HT1080 (cell line): ENCODE results near the gene APIP. TPM values are rescaled to one million over a fixed set of nuclear protein-coding genes. Genes with fewer than 3 reads are reported as not detected.

Experiments
- DNase-seq: peaks from one replicate; pipeline ENCODE4 v3.0.0-alpha.2; 2015; ENCODE audit warnings: low read depth
- total RNA-seq: library from RNA; depleted of rRNA; stranded (reverse); fragments of >200 nt; shearing (Covaris generic); gene quantifications from 2 replicates; pipeline ENCODE4 v1.2.3, GENCODE V29; 2014

APIP gene
- total RNA-seq, 1 experiment from 2014 or later: 35.4 TPM

GRCh38 chr11:34890089-34890488 lies 26.1 kb downstream of the APIP start:
- DNase-seq: no peak

- no peak for DNase-seq
Observed at GRCh38 chr11:34887260-34887659, 28.9 kb downstream of the APIP start.

- no peak for DNase-seq
Observed at GRCh38 chr11:34886609-34887008, 29.6 kb downstream of the APIP start.

- DNase-seq: no peak
Observed at GRCh38 chr11:34881900-34882299, 34.3 kb downstream of the APIP start.

GRCh38 chr11:34877375-34877975 lies 38.7 kb downstream of the APIP start:
- DNase-seq: no peak

GRCh38 chr11:34874202-34874601 lies 42.0 kb downstream of the APIP start:
- no peak for DNase-seq

GRCh38 chr11:34870548-34871196 lies 45.5 kb downstream of the APIP start:
- no peak for DNase-seq

GRCh38 chr11:34869425-34869824 lies 46.8 kb downstream of the APIP start:
- DNase-seq: no peak

GRCh38 chr11:34866375-34866774 lies 49.8 kb downstream of the APIP start:
- DNase-seq: no peak

- DNase-seq: peak; percentile 28
Observed at GRCh38 chr11:34865261-34865660, 50.9 kb downstream of the APIP start.

GRCh38 chr11:34864424-34864823 lies 51.8 kb downstream of the APIP start:
- DNase-seq: no peak

- DNase-seq: no peak
Observed at GRCh38 chr11:34863048-34863447, 53.1 kb downstream of the APIP start.

- DNase-seq: no peak
Observed at GRCh38 chr11:34860518-34860917, 55.7 kb downstream of the APIP start.

- no peak for DNase-seq
Observed at GRCh38 chr11:34860034-34860433, 56.1 kb downstream of the APIP start.

- no peak for DNase-seq
Observed at GRCh38 chr11:34859496-34859895, 56.7 kb downstream of the APIP start.

- DNase-seq: no peak
Observed at GRCh38 chr11:34857463-34857862, 58.7 kb downstream of the APIP start.

- no peak for DNase-seq
Observed at GRCh38 chr11:34856251-34856650, 59.9 kb downstream of the APIP start.

GRCh38 chr11:34855754-34856095 lies 60.5 kb downstream of the APIP start:
- no peak for DNase-seq

- DNase-seq: no peak
Observed at GRCh38 chr11:34855021-34855753, 61.0 kb downstream of the APIP start.

GRCh38 chr11:34851916-34852315 lies 64.3 kb downstream of the APIP start:
- DNase-seq: no peak

GRCh38 chr11:34850334-34850733 lies 65.8 kb downstream of the APIP start:
- no peak for DNase-seq

GRCh38 chr11:34846467-34846866 lies 69.7 kb downstream of the APIP start:
- DNase-seq: no peak
